Germinal center (tissue), 1 donor: ENCODE data around the gene NTF4.
"Not testable (repeated sequence)": the region's sequence is repeated elsewhere in the genome, so short reads cannot be mapped to it uniquely, and the experiment has no call there.

Experiments
- DNase-seq: peaks from one replicate; pipeline ENCODE4 v3.0.0; 2012; ENCODE audit warnings: mixed read lengths, low spot score

The NTF4 gene

GRCh38 chr19:49091391-49092038 lies 26.9 kb upstream of the NTF4 start:
- DNase-seq, result no peak

GRCh38 chr19:49086296-49086695 lies 21.7 kb upstream of the NTF4 start:
- DNase-seq, result no peak

GRCh38 chr19:49085868-49086232 lies 21.2 kb upstream of the NTF4 start:
- DNase-seq, result no peak

- DNase-seq, result peak; percentile 100
Measured at GRCh38 chr19:49085020-49085867, 20.6 kb upstream of the NTF4 start, which contains the start of gene SNRNP70. TSS of gene SNRNP70 (plus strand) at chr19:49085451. CDS start at chr19:49086415, 964 bp downstream.

GRCh38 chr19:49084206-49085019 lies 19.8 kb upstream of the NTF4 start:
- no peak for DNase-seq

GRCh38 chr19:49081273-49081672 lies 16.7 kb upstream of the NTF4 start:
- no peak for DNase-seq

- DNase-seq, result no peak
Measured at GRCh38 chr19:49080392-49080791, 15.8 kb upstream of the NTF4 start.

- not testable (repeated sequence) for DNase-seq
Measured at GRCh38 chr19:49074869-49075268, 10.3 kb upstream of the NTF4 start.

GRCh38 chr19:49073514-49074378 lies 9.1 kb upstream of the NTF4 start:
- no peak for DNase-seq

GRCh38 chr19:49071860-49072547 lies 7.4 kb upstream of the NTF4 start:
- peak; percentile 38 for DNase-seq

GRCh38 chr19:49070416-49070815 lies 5.8 kb upstream of the NTF4 start:
- DNase-seq, result no peak

GRCh38 chr19:49069026-49069425 lies 4.4 kb upstream of the NTF4 start:
- DNase-seq, result no peak

GRCh38 chr19:49067554-49067953 lies 2.9 kb upstream of the NTF4 start:
- no peak for DNase-seq

- no peak for DNase-seq
Measured at GRCh38 chr19:49065905-49066512, 1.4 kb upstream of the NTF4 start.

GRCh38 chr19:49064029-49064629 lies 489 bp downstream of the NTF4 start:
- no peak for DNase-seq

GRCh38 chr19:49061445-49061844 lies 3.2 kb downstream of the NTF4 start:
- no peak for DNase-seq

GRCh38 chr19:49061000-49061399 lies 3.6 kb downstream of the NTF4 start:
- DNase-seq, result no peak

GRCh38 chr19:49059053-49059452 lies 5.6 kb downstream of the NTF4 start:
- DNase-seq, result no peak

GRCh38 chr19:49058562-49058961 lies 6.1 kb downstream of the NTF4 start:
- peak; percentile 54 for DNase-seq

GRCh38 chr19:49057636-49058234 lies 6.9 kb downstream of the NTF4 start, which contains the start of gene CGB7:
TSS of gene CGB7 (minus strand) at chr19:49057749. CDS start at chr19:49055375, 2,374 bp downstream.
- peak; percentile 46 for DNase-seq
